Endometrial microvascular endothelial cells (primary cell): ENCODE measurements around the gene FCGR3A. TPM values are rescaled to one million over a fixed set of nuclear protein-coding genes. Genes with fewer than 3 reads are reported as not detected.

Experiments used
- in situ Hi-C: cut with HindIII; loops from 2 replicates; pipeline ENCODE4 v1.10.0; 2017; ENCODE audit warnings: low sequenced_read_pairs, low pct_unique_long_range_greater_than_20kb; ENCODE audit errors: inconsistent ontology term
- total RNA-seq: library from RNA; depleted of rRNA; stranded (reverse); fragments of >200 nt; gene quantifications from one replicate; pipeline ENCODE4 v1.2.3, GENCODE V29; 2015; ENCODE audit errors: inconsistent ontology term

The FCGR3A gene
- total RNA-seq, 1 donor from 2014 or later: not detected

DNA sequence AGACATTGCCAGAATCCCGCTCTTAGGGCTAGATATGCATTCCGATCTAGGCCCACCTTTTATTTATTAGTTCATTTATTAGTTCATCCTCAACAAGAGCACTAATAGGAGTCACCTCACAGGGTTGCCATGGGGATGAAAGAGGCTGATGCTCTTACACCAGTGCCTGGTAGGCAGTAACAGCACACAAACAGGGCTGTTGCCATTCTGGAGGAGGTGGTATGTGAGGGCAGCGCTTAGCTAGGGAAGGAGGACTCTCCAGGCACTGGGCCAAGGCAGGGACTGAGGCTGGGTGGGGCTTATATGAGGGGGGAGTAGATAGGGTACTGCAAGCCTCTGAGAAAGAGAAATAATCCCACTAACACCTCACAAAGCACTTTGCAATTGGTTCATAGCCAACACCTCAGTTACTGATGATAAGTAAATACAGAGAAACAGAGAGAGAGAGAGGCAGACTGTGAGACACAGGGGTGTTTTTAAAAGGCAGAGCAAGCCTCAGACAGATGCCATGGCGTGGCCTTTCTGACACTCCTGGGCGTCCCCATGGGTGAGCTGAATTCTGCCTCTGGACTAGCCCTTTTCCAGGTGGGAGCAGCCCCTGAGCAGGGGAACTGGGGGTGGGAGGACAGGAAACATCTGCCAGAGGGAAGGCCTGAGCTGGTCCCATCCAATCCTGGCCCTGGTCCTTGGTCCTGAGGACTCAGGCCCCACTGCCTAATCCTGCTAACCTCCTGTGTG, 38.4 kb downstream of the FCGR3A start:
- in situ Hi-C loops: no loop called here

DNA sequence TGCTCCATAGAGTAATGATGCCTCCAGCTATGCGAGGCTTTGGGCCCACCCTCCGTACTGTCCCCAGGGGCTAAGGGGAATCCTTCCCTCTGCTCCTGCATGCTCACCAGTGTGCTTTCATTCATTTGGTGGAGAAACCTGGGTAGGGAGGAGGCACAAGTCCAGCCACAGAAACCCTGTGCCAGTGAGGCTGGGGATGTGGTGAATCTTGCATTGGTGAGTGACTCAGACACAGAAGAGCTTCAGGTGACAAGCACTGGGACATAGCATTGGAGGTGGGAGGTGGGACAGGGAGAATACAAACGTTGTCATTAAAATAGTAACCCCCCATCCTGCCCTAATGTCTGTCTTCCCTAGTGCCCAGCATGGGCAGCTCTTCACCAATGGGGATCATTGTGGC, 39.1 kb downstream of the FCGR3A start:
- in situ Hi-C loops: no loop called here

DNA sequence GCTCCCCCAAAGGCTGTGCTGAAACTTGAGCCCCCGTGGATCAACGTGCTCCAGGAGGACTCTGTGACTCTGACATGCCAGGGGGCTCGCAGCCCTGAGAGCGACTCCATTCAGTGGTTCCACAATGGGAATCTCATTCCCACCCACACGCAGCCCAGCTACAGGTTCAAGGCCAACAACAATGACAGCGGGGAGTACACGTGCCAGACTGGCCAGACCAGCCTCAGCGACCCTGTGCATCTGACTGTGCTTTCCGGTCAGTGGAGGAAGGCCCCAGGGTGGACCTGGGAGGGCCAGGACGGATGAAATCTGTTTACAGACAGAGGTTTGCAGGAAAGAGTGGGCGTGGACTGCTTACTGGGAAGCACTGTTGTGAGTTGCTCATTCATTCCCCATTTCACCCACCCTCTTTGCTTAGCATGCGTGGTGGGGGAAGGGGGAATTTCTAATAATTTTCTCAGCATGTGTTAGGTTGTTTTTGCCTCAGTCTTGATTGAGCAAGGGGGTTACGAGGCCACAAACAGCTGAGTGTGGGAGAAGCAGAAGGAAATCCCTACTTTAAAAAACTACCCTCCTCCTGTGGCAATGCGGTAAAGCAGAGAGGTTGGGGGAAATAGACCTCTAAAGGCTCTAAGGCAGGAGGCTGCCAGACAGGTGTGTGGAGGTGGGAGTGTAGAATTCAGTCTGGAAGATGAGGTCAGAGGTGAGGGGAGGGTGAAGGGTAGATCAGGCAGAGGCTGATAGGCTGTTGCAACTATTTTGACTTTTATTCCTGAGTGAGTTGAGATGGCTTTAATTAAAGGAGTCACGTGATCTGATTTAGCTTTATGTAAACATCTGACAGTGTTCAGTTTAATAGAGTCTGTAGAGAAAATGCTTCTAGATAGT, 43.0 kb downstream of the FCGR3A start:
- in situ Hi-C loops: no loop called here

DNA sequence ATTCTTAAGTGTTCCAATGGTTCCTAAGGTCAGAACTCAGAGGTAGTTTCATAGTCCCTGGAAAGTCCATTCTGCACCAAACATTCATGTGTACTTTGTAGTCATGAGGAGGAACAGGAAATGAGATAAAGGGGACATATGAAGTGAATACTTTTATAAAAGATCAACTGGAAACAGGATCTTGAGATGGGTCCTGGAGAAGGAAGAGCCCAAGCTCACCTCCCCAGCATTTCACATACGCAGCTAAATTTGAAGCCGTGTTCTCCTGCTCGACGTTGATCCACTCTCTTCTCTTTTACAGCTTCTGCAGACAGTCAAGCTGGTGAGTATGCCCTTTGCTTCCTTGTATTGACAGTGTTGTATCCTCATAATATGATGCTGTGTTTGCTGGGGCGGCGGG, 43.9 kb downstream of the FCGR3A start:
- in situ Hi-C loops: no loop called here

DNA sequence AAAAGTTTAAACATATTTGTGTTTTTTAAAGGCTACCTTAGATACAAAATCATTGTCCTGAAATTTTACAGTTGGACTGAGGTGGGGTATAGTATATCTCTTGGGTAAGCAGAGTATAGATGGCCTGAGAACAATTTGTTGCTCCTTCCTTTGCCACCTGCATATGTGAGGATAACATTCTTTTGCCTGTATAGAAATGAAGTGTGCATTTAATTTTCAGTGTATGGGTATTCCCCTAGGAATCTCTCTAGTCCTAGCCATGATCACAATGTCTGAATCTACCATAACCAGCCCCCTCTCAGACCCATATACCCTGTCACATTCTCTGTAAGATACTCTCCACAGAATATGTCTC, 46.2 kb downstream of the FCGR3A start:
- in situ Hi-C loops: no loop called here

DNA sequence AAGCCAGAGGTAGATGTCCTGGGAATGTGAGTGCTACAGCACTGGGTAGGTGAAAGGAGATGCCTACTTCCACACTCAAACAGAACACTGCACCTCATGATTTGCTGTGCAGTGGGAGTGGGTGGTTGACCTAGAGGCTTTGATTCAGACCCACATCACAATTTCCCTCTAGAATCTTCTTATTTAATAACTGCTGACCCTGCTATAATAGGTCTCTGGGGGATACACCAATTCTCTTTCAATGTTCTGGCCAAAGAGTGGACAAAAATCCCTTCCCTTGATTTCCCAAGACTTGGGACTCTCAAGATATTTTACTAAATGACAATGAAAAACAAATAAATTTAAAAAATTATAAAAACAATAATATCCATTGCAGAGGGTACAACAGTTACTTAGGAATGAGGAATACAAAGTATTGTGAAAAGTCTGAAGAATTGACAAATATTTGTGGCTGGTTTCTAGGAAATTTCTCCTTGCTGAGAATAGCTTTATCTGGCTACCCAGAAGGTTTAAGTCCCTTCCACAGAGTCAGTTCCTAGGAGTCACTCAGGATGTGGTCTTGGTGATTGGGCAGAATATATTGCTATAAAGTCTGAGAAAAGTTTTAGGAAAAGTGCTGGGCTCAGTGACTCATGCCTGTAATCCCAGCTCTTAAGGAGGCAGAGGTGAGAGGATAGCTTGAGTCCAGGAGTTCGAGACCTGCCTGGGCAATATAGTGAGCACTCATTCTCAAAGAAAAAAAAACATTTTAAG, 46.8 kb downstream of the FCGR3A start:
- in situ Hi-C loops: no loop called here

DNA sequence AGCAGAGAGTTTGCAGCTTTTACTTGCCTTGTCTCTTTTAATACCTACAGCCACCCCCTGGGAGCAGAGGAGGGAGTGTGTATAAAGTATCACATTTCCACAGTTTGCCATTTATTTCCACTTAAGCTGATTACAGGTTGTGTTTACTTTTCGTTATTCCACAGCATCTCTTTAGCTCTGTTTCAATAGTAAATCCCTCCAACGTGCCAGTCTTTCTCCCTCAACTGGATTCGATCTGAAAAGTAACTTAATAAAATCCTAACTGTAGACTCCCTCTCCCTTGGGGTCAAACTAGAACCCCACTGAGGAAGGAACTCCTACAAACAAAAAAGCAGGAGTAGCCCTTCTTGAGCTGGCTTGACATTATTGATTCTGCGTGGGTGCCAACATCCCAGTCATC, 47.4 kb downstream of the FCGR3A start:
- in situ Hi-C loops: no loop called here

DNA sequence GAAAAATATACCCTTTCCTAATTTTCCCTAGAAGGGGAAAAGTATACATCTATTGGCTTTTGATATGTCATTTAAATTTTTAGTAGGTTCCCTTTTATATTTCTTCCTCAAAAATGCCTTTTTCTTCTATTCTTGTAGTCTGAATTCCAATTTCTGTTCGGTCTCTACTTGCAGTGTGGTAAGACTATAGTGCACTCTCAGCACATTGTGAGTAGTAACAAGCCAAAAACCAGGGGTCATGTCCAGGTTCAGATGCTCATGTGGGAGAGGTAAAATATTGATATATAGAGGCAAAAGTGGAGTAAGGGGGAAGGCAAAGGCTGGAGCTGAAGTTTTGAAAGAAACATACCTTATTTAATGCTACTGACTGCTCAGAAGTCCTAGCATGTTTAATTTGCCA, 48.4 kb downstream of the FCGR3A start:
- in situ Hi-C loops: no loop called here

DNA sequence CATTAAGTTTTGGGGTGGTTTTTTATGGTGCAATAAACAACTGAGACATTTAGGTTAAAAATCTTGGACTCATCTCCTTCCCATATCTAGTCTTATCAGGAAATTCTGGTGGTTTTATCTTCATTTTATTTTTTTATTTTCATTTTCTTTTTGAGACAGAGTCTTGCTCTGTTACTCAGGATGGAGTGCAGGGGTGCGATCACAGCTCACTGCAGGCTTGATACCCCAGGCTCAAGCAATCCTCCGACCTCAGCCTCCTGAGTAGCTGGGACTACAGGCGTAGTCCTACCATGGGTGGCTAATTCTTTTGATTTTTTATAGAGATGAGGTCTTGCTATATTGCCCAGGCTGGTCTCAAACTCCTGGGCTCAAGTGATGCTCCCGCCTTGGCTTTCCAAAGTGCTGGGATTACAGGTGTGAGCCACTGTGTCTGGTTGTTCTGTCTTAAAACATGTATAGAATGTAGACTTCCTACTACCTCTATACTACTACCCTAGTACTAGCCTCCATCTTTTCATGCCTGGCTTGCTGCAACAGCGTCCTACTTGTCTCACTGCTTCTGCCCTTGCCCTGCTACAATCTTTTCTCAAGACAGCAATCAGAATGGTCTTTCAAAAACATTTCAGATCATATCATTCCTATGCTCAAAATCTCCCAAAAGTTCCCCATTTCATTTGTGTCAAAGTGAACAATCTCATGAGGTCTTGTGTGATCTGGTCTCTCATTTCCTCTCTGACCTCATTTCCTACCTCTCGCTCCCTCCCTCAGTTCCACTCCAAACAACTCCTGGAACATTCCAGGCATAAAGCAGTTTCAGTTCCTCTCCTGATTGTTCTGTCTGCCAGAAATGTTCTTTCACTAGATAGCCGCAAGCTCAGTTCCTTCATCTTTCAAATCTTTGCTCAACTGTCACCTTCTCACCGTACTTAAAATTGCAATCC, 50.2 kb downstream of the FCGR3A start:
- in situ Hi-C loops: no loop called here

DNA sequence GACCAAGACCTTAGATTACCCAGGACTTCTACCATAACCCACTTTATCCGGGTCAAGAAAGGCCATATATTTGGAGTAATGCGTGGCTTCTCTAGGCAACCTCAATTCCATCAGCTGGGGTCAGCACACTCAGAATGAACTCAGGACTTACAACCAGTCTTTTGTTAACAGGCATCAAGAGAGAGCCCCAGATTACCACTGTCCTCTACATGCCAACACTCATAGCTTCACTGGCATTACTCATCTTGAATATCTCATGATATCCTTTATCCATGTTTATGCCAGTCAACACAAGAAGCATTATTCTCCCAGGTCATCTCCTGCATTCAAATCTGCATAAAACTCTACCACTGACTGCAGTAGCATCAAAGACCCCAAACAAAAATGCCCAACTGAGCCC, 51.0 kb downstream of the FCGR3A start:
- in situ Hi-C loops: no loop called here

DNA sequence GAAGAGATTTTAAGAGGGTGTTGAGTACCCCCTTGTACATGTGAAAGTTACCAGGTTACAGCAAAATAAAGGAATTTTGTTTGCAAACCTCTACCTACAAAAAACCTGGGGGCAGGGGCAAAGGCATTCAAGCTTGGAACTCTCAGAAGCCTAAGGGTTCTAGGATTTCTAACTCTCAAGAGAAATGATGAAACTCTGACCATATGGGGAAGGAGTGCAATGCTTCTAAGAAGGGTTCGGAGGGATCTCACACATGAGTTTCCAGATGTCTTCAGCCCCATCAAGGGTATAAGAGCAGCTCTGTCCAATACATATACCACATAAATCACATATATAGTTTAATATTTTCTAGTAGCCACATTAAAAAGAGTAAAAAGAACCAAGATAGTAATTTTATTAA, 51.7 kb downstream of the FCGR3A start:
- in situ Hi-C loops: no loop called here

DNA sequence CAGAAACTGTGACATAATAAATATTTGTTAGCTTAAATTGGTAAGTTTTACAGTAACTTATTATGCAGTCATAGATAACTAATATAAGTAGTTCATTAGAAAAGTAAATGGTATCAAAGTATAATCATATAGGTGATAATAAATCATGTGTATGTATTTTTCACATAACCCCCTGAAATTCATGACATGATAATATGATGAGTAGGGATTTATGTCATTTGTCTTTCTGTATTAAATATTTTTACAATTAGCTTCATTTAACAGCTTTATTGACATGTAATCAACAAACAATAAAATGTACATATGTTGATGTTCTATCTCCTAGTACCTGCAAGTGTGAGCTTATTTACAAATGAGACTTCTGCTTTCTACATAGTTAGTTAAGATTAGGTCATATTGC, 54.1 kb downstream of the FCGR3A start:
- in situ Hi-C loops: no loop called here

DNA sequence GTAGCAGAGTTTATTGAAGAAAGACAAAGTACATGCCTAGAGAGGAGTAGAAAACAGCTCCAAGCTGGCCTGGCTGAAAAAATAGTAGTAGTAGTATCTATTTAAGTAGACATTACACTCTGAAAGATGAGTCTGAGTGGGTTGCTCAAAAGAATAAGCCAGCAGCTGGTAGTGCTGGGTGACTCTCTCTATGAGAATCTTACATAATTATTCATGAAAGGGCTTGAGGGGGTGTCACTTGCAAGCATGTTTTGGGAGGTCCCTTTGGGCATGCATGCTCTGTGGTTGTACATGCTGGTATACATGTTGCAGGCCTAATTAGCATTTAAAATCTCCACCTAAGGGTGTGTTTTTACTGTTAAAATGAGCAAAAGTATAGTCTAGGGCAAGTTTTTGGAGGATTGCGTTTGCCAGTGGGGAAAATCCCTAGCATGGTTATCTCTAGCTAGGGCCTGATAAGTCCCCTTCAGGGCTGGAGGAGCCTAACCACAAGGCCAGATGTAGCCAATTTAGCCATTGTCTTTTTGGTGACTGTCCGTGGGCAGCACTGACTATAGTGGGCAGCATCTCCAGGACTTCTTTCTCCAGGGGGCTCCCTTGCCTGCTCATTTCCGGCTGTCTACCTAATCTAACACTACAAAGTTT, 55.4 kb downstream of the FCGR3A start:
- in situ Hi-C loops: no loop called here

DNA sequence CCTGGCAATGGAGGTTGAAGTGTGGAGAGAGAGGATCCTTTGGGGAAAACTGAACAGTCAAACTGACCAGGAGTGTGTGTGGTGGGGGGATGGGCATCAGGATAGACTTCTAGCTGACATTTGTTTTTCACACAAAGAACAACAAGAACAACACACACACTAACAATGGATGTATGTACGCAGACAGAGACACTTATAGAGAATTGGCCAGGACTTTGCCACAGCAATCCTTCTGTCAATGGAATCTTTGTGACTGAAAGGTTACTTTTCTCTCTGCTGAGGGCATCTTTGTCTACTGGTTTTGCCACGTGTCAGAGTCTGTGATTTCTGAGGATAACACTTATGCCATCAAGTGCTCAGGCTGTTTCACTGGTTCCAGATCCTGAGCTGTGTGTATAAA, 56.8 kb downstream of the FCGR3A start:
- in situ Hi-C loops: no loop called here

Other genes starting within 250 kb of the FCGR3A start
- gene MPZ, start 239.8 kb downstream of the FCGR3A start, total RNA-seq: 0.93 TPM
- 71.5 TPM for gene SDHC, start 235.4 kb downstream of the FCGR3A start, total RNA-seq
- not detected for gene CFAP126, start 181.9 kb downstream of the FCGR3A start, total RNA-seq
- gene FCGR2A, start 44.4 kb downstream of the FCGR3A start, total RNA-seq: not detected
- not detected for gene HSPA6, start 25.3 kb downstream of the FCGR3A start, total RNA-seq
- gene FCGR3B, start 81.4 kb upstream of the FCGR3A start, total RNA-seq: not detected
- gene FCGR2B, start 113.3 kb upstream of the FCGR3A start, total RNA-seq: not detected
- gene FCRLA, start 157.4 kb upstream of the FCGR3A start, total RNA-seq: not detected
- gene FCRLB, start 171.7 kb upstream of the FCGR3A start, total RNA-seq: 2.2 TPM
- gene DUSP12, start 200.0 kb upstream of the FCGR3A start, total RNA-seq: 33.3 TPM
- gene ATF6, start 216.5 kb upstream of the FCGR3A start, total RNA-seq: 40.7 TPM